ENCODE results near the gene CPED1.

GRCh38 chr7:120998520-120998919 is 10.0 kb downstream of the CPED1 start:
- TF ChIP-seq, protein P1, sequence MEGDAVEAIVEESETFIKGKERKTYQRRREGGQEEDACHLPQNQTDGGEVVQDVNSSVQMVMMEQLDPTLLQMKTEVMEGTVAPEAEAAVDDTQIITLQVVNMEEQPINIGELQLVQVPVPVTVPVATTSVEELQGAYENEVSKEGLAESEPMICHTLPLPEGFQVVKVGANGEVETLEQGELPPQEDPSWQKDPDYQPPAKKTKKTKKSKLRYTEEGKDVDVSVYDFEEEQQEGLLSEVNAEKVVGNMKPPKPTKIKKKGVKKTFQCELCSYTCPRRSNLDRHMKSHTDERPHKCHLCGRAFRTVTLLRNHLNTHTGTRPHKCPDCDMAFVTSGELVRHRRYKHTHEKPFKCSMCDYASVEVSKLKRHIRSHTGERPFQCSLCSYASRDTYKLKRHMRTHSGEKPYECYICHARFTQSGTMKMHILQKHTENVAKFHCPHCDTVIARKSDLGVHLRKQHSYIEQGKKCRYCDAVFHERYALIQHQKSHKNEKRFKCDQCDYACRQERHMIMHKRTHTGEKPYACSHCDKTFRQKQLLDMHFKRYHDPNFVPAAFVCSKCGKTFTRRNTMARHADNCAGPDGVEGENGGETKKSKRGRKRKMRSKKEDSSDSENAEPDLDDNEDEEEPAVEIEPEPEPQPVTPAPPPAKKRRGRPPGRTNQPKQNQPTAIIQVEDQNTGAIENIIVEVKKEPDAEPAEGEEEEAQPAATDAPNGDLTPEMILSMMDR (IDR thresholded peaks at IDR 0.05), result no peak
- TF ChIP-seq REST (IDR thresholded peaks at IDR 0.05; ENCODE audit: insufficient read depth in 1 of 2, low read depth in 2 of 2, low read length in 1 of 2), result no peak
- TF ChIP-seq POLR2AphosphoS5 (IDR thresholded peaks at IDR 0.05; ENCODE audit: low read depth, low read length), result no peak
- no peak for TF ChIP-seq SIN3A (IDR thresholded peaks at IDR 0.05; ENCODE audit: borderline replicate concordance, insufficient read depth, low read depth, low read length)
